ENCODE results near the gene DR1.

DNA sequence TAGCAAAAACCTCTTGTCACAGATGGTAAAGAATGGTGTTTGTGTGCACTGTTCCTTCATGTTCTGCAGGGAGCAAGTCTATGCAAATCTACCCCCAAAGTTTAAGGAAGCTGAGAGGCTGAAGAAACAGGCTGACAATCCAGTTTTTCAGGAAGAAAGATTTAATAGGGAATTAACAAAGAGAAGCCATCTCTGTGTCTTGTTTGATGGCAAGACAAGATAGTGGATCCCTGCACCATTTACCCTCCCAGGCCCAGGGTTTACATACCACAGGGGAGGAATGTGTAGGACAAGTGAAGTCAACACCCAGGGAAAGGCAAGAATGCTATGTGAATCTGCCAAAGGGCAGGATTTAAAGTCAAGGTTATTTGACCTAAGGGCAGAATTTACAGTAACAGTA is 54.1 kb downstream of the DR1 start:
- TF ChIP-seq, protein P1, sequence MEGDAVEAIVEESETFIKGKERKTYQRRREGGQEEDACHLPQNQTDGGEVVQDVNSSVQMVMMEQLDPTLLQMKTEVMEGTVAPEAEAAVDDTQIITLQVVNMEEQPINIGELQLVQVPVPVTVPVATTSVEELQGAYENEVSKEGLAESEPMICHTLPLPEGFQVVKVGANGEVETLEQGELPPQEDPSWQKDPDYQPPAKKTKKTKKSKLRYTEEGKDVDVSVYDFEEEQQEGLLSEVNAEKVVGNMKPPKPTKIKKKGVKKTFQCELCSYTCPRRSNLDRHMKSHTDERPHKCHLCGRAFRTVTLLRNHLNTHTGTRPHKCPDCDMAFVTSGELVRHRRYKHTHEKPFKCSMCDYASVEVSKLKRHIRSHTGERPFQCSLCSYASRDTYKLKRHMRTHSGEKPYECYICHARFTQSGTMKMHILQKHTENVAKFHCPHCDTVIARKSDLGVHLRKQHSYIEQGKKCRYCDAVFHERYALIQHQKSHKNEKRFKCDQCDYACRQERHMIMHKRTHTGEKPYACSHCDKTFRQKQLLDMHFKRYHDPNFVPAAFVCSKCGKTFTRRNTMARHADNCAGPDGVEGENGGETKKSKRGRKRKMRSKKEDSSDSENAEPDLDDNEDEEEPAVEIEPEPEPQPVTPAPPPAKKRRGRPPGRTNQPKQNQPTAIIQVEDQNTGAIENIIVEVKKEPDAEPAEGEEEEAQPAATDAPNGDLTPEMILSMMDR (IDR thresholded peaks at IDR 0.05) = no peak
- no peak for TF ChIP-seq POLR2A (IDR thresholded peaks at IDR 0.05)

All from sigmoid colon (tissue), 3 donors.